SK-N-SH (cell line): ENCODE data around the gene ZFAND2A. TPM values are rescaled to one million over a fixed set of nuclear protein-coding genes. Genes with fewer than 3 reads are reported as not detected.

Experiments
- CTCF ChIA-PET: fragments of 300-600, 350-600 bp; formaldehyde crosslinking; extraction: SDS; loops from one replicate; lab custom pipeline; 2021; lab: Yijun Ruan, JAX
- POLR2A ChIA-PET: fragments of 350-600 bp; sonication (Branson Sonifier 250); formaldehyde crosslinking; extraction: SDS; loops from one replicate; lab custom pipeline; 2020; ENCODE audit warnings: antibody characterized with exemption, inconsistent platforms; lab: Yijun Ruan, JAX
- DNase-seq: peaks from one replicate; pipeline ENCODE4 v3.0.0; 2012
- H2AFZ ChIP-seq: fragments of 200-600 bp; sonication (generic); 2 replicates; pipeline ENCODE4 v1.8.1; 2016; ENCODE audit warnings: antibody characterized with exemption, mild to moderate bottlenecking, low read depth
- H3F3A ChIP-seq: fragments of 200-600 bp; sonication (generic); replicated peaks from 2 replicates; pipeline ENCODE3; 2016; ENCODE audit warnings: antibody characterized with exemption, mild to moderate bottlenecking; ENCODE audit not compliant: insufficient read depth
- H3K27ac ChIP-seq, 2 experiments: fragments of 200-500 bp in 1 of 2; fragments of 200-600 bp in 1 of 2; sonication (Bioruptor generic) in 1 of 2; sonication (generic), shearing (Covaris generic) in 1 of 2; 2 replicates each; pipeline versions ENCODE4 v1.5.1 to v1.6.1; 2014 to 2016; ENCODE audit warnings: low read depth in 2 of 2, inconsistent platforms in 1 of 2, low read length in 1 of 2, mild to moderate bottlenecking in 1 of 2, mixed read lengths in 1 of 2
- H3K27me3 ChIP-seq: fragments of 200-600 bp; sonication (generic), shearing (Covaris generic); 2 replicates; pipeline ENCODE4 v1.6.1; 2016; ENCODE audit warnings: mixed run types; ENCODE audit not compliant: insufficient read depth
- H3K36me3 ChIP-seq, 2 experiments: fragments of 200-500 bp in 1 of 2; fragments of 200-600 bp in 1 of 2; sonication (Bioruptor generic) in 1 of 2; sonication (generic) in 1 of 2; replicated peaks in 1 of 2; 2 replicates each; pipeline versions ENCODE3 to v1.5.1; 2014 to 2016; ENCODE audit warnings: low read length in 1 of 2, mild to moderate bottlenecking in 1 of 2; ENCODE audit not compliant: insufficient read depth in 2 of 2, control insufficient read depth in 1 of 2
- H3K4me1 ChIP-seq, 2 experiments: fragments of 200-500 bp in 1 of 2; fragments of 200-600 bp in 1 of 2; sonication (Bioruptor generic) in 1 of 2; sonication (generic), shearing (Covaris generic) in 1 of 2; 2 replicates each; pipeline versions ENCODE4 v1.5.1 to v1.6.1; 2014 to 2016; ENCODE audit warnings: low read depth in 1 of 2, low read length in 1 of 2, mixed run types in 1 of 2; ENCODE audit not compliant: insufficient read depth in 2 of 2, control insufficient read depth in 1 of 2
- H3K4me2 ChIP-seq: fragments of 200-600 bp; sonication (generic), shearing (Covaris generic); 2 replicates; pipeline ENCODE4 v1.6.1; 2017; ENCODE audit warnings: mixed run types
- H3K4me3 ChIP-seq, 2 experiments: fragments of 200-500 bp in 1 of 2; fragments of 200-600 bp in 1 of 2; sonication (Bioruptor generic) in 1 of 2; sonication (generic), shearing (Covaris generic) in 1 of 2; 2 replicates each; pipeline versions ENCODE4 v1.5.1 to v1.8.1; 2014 to 2016; ENCODE audit warnings: low read depth in 2 of 2, inconsistent platforms in 1 of 2, low read length in 1 of 2, mild to moderate bottlenecking in 1 of 2, mixed read lengths in 1 of 2, moderate library complexity in 1 of 2
- H3K79me2 ChIP-seq: fragments of 200-600 bp; sonication (generic); 2 replicates; pipeline ENCODE4 v1.8.1; 2017; ENCODE audit warnings: mild to moderate bottlenecking; ENCODE audit not compliant: insufficient read depth
- H3K9ac ChIP-seq: fragments of 200-600 bp; sonication (generic); 2 replicates; pipeline ENCODE4 v1.6.1; 2017; ENCODE audit warnings: mixed run types
- H3K9me2 ChIP-seq: fragments of 200-600 bp; sonication (generic); 2 replicates; pipeline ENCODE4 v1.6.1; 2017; ENCODE audit warnings: mixed run types
- H3K9me3 ChIP-seq: fragments of 200-600 bp; sonication (generic); 2 replicates; pipeline ENCODE4 v1.6.1; 2017; ENCODE audit warnings: mixed run types, mild to moderate bottlenecking, moderate library complexity
- H4K20me1 ChIP-seq: fragments of 200-600 bp; sonication (generic); 2 replicates; pipeline ENCODE4 v1.6.1; 2017; ENCODE audit warnings: mild to moderate bottlenecking, mixed run types; ENCODE audit not compliant: insufficient read depth
- ELF1 ChIP-seq: IDR thresholded peaks from 2 replicates; pipeline ENCODE4 v1.4.0; 2012
- EZH2phosphoT487 ChIP-seq: fragments of 200-600 bp; sonication (generic); IDR thresholded peaks from 2 replicates; pipeline ENCODE4 v1.6.1; 2017; ENCODE audit warnings: low read depth, mixed run types, mild to moderate bottlenecking, antibody characterized with exemption, moderate library complexity, borderline replicate concordance
- FOXJ3 ChIP-seq: sonication (generic); formaldehyde crosslinking; IDR thresholded peaks from 2 replicates; pipeline ENCODE4 v1.5.1; 2020; ENCODE audit warnings: mild to moderate bottlenecking, missing genetic modification reagents
- GABPA ChIP-seq: IDR thresholded peaks from 2 replicates; pipeline ENCODE4 v1.4.0; 2012; ENCODE audit warnings: low read depth, mild to moderate bottlenecking
- GATA2 ChIP-seq: sonication (generic); formaldehyde crosslinking; IDR thresholded peaks from 2 replicates; pipeline ENCODE4 v1.5.0; 2020; ENCODE audit warnings: mild to moderate bottlenecking, missing genetic modification reagents
- POLR2AphosphoS5 ChIP-seq: IDR thresholded peaks from 2 replicates; pipeline ENCODE4 v1.6.1; 2012; ENCODE audit warnings: low read depth, low read length
- SIN3A ChIP-seq: IDR thresholded peaks from 2 replicates; pipeline ENCODE4 v1.6.1; 2012; ENCODE audit warnings: low read depth, mild to moderate bottlenecking, low read length, moderate library complexity, borderline replicate concordance
- SMC3 ChIP-seq: IDR thresholded peaks from 2 replicates; pipeline ENCODE4 v1.6.1; 2012; ENCODE audit warnings: low read depth, low read length, improper control_type of control experiment
- TCF12 ChIP-seq: IDR thresholded peaks from 2 replicates; pipeline ENCODE4 v1.4.0; 2012
- WGBS: methylation state at CpG from one replicate; pipeline ENCODE4 v1.1.6; 2017; ENCODE audit warnings: low lambda C conversion rate; 5-methylcytosine and 5-hydroxymethylcytosine counted together
- polyA plus RNA-seq, 3 experiments: library from polyadenylated mRNA; depleted of rRNA; stranded (reverse); fragments of >200 nt; gene quantifications; 2 replicates each; pipeline ENCODE4 v1.2.3, GENCODE V29; 2012
- TF ChIP-seq, protein P1 (sequence below): IDR thresholded peaks from 2 replicates; pipeline ENCODE4 v1.4.0; 2012; ENCODE audit warnings: low read depth
- TF ChIP-seq, protein P2 (sequence below): fragments of 150-350 bp; IDR thresholded peaks from 2 replicates; pipeline ENCODE4 v1.6.1; 2016; ENCODE audit warnings: mild to moderate bottlenecking, low read depth, low read length
- TF ChIP-seq, protein P3 (sequence below): IDR thresholded peaks from 2 replicates; pipeline ENCODE4 v1.4.0; 2012; ENCODE audit warnings: low read depth, borderline replicate concordance
- TF ChIP-seq, protein P4 (sequence below): fragments of 150-350 bp; IDR thresholded peaks from 2 replicates; pipeline ENCODE4 v1.6.1; 2017; ENCODE audit warnings: antibody characterized with exemption, low read length, low read depth, borderline replicate concordance
- TF ChIP-seq, protein P5 (sequence below): fragments of 200-600 bp; sonication (generic); IDR thresholded peaks from 2 replicates; pipeline ENCODE4 v1.6.1; 2017; ENCODE audit warnings: antibody characterized with exemption, mild to moderate bottlenecking, moderate library complexity

Gene ZFAND2A
- polyA plus RNA-seq, 1 of the 3 experiments (the other 2 are of a cell fraction) = 38.9 TPM

DNA sequence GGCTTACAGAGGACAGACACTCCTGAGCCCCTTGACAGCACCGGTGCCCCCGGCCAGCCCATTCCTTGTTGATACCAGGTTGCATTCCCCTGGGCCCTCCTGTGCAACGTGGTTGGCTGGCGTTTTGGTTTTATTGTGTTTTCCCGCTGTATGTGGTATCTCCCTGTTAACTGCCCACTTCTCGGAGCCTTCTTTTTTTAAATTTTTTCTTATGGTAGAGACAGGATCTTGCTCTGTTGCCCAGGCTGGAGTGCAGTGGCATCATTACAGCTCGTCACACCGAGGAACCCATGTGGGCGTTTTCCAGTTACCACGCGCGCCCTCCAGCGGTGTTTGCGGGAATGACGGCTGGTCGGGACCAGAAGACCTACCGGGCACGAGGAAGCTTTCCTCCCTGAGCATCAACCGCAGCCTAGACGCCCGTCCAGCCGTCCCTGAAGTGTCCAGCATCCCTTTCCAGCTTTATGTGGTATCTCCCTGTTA, 16.9 kb upstream of the ZFAND2A start:
- Histone ChIP-seq H3F3A (no peaks in the 10 kb centered on the region), H3K9ac (no peak overlapping the region), H3K4me3 (no peak overlapping the region; a peak in 1 of 4 replicates), H3K27ac (no peak overlapping the region), H3K4me1 (peaks cover 0 to 2% of the 10 kb centered on the region in 2 experiments; a peak in 1 of 4 replicates), H3K27me3 (no peaks in the 10 kb centered on the region), H3K36me3 (no peaks in the 10 kb centered on the region), H3K79me2 (no peaks in the 10 kb centered on the region), H3K4me2 (no peak overlapping the region), H3K9me3 (no peaks in the 10 kb centered on the region), H3K9me2 (no peaks in the 10 kb centered on the region), H4K20me1 (no peaks in the 10 kb centered on the region), H2AFZ (no peak overlapping the region)
- POLR2A ChIA-PET = interaction anchor here (0.5 kb wide), 1 partner anchor 16 kb away, joined by 3 read pairs; no protein-coding TSS in a partner anchor
- TF ChIP-seq, protein P1, sequence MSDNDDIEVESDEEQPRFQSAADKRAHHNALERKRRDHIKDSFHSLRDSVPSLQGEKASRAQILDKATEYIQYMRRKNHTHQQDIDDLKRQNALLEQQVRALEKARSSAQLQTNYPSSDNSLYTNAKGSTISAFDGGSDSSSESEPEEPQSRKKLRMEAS = peak; percentile 77
- TF ChIP-seq FOXJ3 (CRISPR knock-in tag) = no peak
- TF ChIP-seq ELF1 = no peak
- TF ChIP-seq, protein P2, sequence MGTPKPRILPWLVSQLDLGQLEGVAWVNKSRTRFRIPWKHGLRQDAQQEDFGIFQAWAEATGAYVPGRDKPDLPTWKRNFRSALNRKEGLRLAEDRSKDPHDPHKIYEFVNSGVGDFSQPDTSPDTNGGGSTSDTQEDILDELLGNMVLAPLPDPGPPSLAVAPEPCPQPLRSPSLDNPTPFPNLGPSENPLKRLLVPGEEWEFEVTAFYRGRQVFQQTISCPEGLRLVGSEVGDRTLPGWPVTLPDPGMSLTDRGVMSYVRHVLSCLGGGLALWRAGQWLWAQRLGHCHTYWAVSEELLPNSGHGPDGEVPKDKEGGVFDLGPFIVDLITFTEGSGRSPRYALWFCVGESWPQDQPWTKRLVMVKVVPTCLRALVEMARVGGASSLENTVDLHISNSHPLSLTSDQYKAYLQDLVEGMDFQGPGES = no peak
- TF ChIP-seq, protein P3, sequence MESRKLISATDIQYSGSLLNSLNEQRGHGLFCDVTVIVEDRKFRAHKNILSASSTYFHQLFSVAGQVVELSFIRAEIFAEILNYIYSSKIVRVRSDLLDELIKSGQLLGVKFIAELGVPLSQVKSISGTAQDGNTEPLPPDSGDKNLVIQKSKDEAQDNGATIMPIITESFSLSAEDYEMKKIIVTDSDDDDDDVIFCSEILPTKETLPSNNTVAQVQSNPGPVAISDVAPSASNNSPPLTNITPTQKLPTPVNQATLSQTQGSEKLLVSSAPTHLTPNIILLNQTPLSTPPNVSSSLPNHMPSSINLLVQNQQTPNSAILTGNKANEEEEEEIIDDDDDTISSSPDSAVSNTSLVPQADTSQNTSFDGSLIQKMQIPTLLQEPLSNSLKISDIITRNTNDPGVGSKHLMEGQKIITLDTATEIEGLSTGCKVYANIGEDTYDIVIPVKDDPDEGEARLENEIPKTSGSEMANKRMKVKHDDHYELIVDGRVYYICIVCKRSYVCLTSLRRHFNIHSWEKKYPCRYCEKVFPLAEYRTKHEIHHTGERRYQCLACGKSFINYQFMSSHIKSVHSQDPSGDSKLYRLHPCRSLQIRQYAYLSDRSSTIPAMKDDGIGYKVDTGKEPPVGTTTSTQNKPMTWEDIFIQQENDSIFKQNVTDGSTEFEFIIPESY = no peak
- TF ChIP-seq POLR2AphosphoS5 = no peak
- TF ChIP-seq GATA2 = no peak
- TF ChIP-seq SMC3 = 0 out of 2 replicates have a peak, but pooled peaks have one; percentile 2
- TF ChIP-seq, protein P4, sequence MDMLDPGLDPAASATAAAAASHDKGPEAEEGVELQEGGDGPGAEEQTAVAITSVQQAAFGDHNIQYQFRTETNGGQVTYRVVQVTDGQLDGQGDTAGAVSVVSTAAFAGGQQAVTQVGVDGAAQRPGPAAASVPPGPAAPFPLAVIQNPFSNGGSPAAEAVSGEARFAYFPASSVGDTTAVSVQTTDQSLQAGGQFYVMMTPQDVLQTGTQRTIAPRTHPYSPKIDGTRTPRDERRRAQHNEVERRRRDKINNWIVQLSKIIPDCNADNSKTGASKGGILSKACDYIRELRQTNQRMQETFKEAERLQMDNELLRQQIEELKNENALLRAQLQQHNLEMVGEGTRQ = no peak
- TF ChIP-seq SIN3A = no peak
- no peak for TF ChIP-seq GABPA
- TF ChIP-seq TCF12 = no peak
- TF ChIP-seq, protein P5, sequence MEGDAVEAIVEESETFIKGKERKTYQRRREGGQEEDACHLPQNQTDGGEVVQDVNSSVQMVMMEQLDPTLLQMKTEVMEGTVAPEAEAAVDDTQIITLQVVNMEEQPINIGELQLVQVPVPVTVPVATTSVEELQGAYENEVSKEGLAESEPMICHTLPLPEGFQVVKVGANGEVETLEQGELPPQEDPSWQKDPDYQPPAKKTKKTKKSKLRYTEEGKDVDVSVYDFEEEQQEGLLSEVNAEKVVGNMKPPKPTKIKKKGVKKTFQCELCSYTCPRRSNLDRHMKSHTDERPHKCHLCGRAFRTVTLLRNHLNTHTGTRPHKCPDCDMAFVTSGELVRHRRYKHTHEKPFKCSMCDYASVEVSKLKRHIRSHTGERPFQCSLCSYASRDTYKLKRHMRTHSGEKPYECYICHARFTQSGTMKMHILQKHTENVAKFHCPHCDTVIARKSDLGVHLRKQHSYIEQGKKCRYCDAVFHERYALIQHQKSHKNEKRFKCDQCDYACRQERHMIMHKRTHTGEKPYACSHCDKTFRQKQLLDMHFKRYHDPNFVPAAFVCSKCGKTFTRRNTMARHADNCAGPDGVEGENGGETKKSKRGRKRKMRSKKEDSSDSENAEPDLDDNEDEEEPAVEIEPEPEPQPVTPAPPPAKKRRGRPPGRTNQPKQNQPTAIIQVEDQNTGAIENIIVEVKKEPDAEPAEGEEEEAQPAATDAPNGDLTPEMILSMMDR = peak; percentile 83
- no peak for TF ChIP-seq EZH2phosphoT487
- CTCF ChIA-PET = interaction anchor here (0.7 to 5.5 kb wide), 30 partner anchors 8 to 297 kb away, joined by 3 to 73 read pairs (median 4); partner anchors contain the start of gene GPER1
- peak; percentile 83 for DNase-seq
- WGBS = 23% methylated on average over 22 of the region's 22 CpGs
